GM10248 (cell line): ENCODE data around the gene MICAL3.

Experiments used
- CTCF ChIA-PET: fragments of 300-600 bp; sonication (Branson Sonifier 250); formaldehyde crosslinking; extraction: SDS; loops from one replicate; lab custom pipeline; 2021; ENCODE audit warnings: antibody characterized with exemption; lab: Yijun Ruan, JAX
- POLR2A ChIA-PET: fragments of 350-650 bp; sonication (Branson Sonifier 250); formaldehyde crosslinking; extraction: SDS; loops from one replicate; lab custom pipeline; 2020; ENCODE audit warnings: antibody characterized with exemption; lab: Yijun Ruan, JAX
- DNase-seq: peaks from one replicate; pipeline ENCODE4 v3.0.0; 2012; ENCODE audit errors: extremely low spot score
- TF ChIP-seq, protein P1 (sequence below): IDR thresholded peaks from 2 replicates; pipeline ENCODE4 v1.5.1; 2012; ENCODE audit warnings: mild to moderate bottlenecking, low read depth; ENCODE audit errors: extremely low read depth, missing control alignments, control extremely low read depth

MICAL3 gene

DNA sequence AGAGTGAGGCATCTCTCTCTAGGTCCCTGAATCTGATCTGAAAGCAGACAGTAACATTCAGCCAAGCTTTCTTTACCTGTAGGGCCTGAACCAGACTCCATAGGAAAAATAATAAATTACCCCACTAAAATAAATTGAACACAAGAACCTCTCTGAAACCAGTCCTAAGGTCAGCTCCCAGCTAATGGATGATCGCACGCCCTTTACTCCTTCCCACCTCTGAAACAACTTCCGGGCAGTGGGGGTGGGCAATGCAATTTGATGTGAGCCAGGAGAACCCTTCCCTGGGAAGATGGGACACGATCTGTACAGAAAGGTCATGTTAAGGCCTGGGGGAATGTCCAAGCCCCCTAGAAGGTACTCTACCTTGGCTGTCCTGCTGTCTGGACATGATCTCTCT, 71.2 kb downstream of the MICAL3 start:
- ChIA-PET CTCF (interaction anchor here (0.7 to 1.8 kb wide), 2 partner anchors 43 to 122 kb away, joined by 3 to 6 read pairs; no protein-coding TSS in a partner anchor), POLR2A (no interaction called here)
- TF ChIP-seq, protein P1, sequence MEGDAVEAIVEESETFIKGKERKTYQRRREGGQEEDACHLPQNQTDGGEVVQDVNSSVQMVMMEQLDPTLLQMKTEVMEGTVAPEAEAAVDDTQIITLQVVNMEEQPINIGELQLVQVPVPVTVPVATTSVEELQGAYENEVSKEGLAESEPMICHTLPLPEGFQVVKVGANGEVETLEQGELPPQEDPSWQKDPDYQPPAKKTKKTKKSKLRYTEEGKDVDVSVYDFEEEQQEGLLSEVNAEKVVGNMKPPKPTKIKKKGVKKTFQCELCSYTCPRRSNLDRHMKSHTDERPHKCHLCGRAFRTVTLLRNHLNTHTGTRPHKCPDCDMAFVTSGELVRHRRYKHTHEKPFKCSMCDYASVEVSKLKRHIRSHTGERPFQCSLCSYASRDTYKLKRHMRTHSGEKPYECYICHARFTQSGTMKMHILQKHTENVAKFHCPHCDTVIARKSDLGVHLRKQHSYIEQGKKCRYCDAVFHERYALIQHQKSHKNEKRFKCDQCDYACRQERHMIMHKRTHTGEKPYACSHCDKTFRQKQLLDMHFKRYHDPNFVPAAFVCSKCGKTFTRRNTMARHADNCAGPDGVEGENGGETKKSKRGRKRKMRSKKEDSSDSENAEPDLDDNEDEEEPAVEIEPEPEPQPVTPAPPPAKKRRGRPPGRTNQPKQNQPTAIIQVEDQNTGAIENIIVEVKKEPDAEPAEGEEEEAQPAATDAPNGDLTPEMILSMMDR, result no peak
- DNase-seq, result no peak

DNA sequence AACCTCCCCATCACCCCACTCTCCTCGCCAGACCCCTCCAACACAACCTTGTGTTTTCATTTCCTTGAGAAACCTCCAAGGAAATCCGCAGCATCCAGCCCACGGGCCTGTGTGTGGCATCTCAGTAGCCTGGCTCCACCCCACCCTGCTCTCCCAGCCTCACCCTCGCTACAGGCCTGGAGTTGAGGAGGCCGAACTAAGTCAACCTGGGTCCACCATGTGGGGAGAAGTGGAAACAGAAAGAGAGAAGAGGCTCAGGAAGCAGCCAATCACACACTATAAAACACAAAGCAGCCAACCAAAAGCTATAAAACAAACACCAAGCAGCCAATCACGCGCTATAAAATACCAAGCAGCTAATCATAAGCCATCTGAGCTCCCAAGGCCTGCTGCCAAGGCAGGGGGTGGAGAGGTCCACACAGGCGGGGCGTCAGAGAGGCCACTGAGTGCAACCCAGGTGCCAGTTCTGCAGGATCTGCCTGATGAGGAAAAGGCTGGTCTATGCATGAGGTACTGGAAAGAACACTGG, 72.0 kb downstream of the MICAL3 start:
- DNase-seq, result no peak

DNA sequence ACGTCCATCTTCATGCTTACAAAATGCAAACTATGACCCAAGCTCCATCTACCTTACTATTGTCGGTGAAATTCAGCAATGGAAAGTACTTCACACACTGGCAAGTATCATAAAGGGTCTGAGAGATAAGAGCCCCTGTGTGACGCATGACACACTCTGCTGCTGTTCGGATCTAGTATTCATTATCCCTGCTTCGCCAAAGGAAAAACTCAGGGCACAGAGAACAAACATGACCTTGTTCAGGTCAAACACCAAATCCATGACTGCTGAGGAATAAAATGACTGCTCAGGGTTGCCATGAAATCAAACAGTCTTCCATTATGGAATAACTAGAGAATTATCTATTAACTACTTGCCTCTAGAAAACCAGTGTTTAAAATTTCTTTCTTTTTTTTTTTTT, 73.0 kb downstream of the MICAL3 start:
- CTCF ChIA-PET, result no interaction called here
- POLR2A ChIA-PET, result no interaction called here
- no peak for DNase-seq
- TF ChIP-seq, protein P1, result no peak

More for the DNA sequence above, 72.0 kb downstream of the MICAL3 start:
- TF ChIP-seq, protein P1, result no peak
- ChIA-PET CTCF (interaction anchor here (0.7 to 1.8 kb wide), 2 partner anchors 42 to 123 kb away, joined by 3 to 6 read pairs; no protein-coding TSS in a partner anchor), POLR2A (no interaction called here)

DNA sequence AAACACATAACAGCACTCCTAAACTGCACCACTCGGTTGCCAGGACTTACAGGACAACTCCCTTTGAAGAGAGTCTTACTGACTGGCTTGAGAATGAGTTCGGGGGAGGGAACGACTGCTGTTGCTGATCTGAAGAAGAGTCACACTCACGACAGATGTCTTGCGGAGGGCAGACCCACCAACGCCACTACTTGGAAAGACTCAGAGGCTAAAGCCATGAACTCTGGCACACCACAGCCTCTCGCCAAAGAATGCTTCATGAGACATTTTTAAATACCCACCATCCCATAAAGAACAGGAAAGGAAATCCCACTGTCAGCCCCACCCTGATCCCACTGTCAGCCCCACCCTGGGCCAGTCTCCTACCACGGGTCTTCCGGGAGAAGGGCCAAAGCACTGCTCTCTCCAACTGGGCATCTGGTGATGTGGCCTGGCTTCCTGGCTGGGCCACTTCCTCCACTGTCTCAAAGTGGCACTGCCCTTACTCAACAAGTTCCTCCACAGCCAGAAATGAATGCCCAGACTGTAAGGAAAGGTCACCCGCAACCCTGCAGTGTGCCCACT, 73.6 kb downstream of the MICAL3 start:
- POLR2A ChIA-PET, result no interaction called here

DNA sequence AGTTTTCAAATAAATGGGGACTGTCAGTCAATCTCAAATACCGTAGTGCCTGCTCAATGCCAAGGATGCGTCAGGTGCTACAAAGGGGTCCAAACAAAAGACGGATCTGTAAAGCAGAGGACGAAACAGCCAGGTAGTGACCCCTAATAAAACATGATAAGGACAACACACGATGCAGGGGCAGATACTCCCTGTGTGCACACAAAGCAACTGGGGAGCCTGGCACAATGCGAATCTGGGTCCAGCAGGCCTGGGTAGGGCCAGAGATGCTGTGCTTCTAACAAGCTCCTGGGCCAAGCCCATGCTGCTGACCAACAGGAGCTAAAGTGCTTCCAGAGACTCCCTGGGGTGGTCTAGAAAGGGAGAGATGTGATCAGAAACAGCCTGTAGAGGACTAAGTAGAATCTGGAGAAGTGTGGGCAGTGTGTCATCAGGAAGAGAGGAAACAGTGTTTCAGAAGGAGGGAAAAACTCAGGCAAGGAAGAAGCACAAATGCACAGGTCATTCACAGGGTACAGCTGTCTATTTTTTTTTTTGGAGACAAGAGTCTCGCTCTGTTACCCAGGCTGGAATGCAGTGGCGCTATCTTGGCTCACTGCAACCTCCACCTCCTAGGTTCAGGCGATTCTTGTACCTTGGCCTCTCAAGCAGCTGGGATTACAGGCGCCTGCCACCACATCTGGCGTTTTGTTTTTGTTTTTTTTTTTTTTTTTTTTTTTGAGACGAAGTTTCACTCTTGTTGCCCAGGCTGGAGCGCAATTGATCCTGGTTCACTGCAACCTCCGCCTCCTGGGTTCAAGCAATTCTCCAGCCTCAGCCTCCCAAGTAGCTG, 74.5 kb downstream of the MICAL3 start:
- ChIA-PET CTCF (interaction anchor here (0.8 to 1.5 kb wide), 4 partner anchors 9 to 70 kb away, joined by 3 to 5 read pairs (median 3); no protein-coding TSS in a partner anchor), POLR2A (no interaction called here)
- DNase-seq, result no peak

More for the DNA sequence above, 73.6 kb downstream of the MICAL3 start:
- TF ChIP-seq, protein P1, result no peak
- no peak for DNase-seq
- CTCF ChIA-PET, result interaction anchor here (1.5 kb wide), 1 partner anchor 10 kb away, joined by 3 read pairs; no protein-coding TSS in a partner anchor

DNA sequence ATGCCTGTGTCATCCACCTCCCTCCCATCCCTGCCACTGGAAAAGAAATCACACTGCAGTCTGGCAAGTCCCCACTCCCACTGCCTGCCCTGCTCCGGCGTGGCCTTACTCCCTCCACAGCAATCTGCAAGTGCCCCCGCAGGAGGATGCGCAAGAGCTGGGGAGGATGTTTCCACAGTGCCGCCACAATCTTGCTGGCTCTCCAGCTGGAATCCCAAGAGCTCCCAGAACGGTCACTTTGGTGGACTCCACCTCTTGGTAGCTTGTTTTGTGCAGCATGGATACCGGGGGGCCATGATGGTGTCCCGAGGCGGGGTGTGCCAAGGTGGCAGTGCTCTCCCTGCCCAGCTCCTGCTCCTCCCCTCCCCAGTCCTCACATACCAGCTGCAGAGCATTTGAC, 76.3 kb downstream of the MICAL3 start:
- TF ChIP-seq, protein P1, result no peak
- ChIA-PET POLR2A (no interaction called here), CTCF (interaction anchor here (0.8 to 2.4 kb wide), 3 partner anchors 10 to 23 kb away, joined by 3 to 12 read pairs (median 3); no protein-coding TSS in a partner anchor)
- DNase-seq, result no peak

More for the DNA sequence above, 74.5 kb downstream of the MICAL3 start:
- TF ChIP-seq, protein P1, result no peak
